ENCODE measurements around the gene IREB2.

The IREB2 gene

GRCh38 chr15:78445875-78446274 is 7.9 kb downstream of the IREB2 start:
- Histone ChIP-seq H3K79me2 (ENCODE audit: insufficient read depth, low read depth) (peaks cover 76% of the 10 kb centered on the region; the same call in 1 of the 2 replicates), H3K9ac (no peak overlapping the region), H3K4me1 (ENCODE audit: low read depth, poor library complexity, severe bottlenecking) (peaks cover 25% of the 10 kb centered on the region), H4K20me1 (ENCODE audit: insufficient read depth) (peaks cover 7% of the 10 kb centered on the region; the same call in 1 of the 2 replicates), H3K4me2 (no peak overlapping the region), H3K4me3 (IDR thresholded peaks at IDR 0.05; ENCODE audit: insufficient read depth, low read depth, low read length) (no peak overlapping the region), H2AFZ (ENCODE audit: low read depth) (no peak overlapping the region), H3K36me3 (ENCODE audit: insufficient read depth) (peaks cover 3% of the 10 kb centered on the region; the same call in 1 of the 2 replicates), H3K27ac (no peak overlapping the region), H3K27me3 (ENCODE audit: insufficient read depth, low read depth) (no peaks in the 10 kb centered on the region)
- TF ChIP-seq, protein P1, sequence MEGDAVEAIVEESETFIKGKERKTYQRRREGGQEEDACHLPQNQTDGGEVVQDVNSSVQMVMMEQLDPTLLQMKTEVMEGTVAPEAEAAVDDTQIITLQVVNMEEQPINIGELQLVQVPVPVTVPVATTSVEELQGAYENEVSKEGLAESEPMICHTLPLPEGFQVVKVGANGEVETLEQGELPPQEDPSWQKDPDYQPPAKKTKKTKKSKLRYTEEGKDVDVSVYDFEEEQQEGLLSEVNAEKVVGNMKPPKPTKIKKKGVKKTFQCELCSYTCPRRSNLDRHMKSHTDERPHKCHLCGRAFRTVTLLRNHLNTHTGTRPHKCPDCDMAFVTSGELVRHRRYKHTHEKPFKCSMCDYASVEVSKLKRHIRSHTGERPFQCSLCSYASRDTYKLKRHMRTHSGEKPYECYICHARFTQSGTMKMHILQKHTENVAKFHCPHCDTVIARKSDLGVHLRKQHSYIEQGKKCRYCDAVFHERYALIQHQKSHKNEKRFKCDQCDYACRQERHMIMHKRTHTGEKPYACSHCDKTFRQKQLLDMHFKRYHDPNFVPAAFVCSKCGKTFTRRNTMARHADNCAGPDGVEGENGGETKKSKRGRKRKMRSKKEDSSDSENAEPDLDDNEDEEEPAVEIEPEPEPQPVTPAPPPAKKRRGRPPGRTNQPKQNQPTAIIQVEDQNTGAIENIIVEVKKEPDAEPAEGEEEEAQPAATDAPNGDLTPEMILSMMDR (conservative IDR thresholded peaks at IDR 0.05; ENCODE audit: low read depth, low read length), result no peak

- Histone ChIP-seq H3K4me3 (IDR thresholded peaks at IDR 0.05; ENCODE audit: insufficient read depth, low read depth, low read length) (no peak overlapping the region), H3K4me1 (ENCODE audit: low read depth, poor library complexity, severe bottlenecking) (peaks cover 18% of the 10 kb centered on the region), H3K4me2 (no peak overlapping the region), H3K79me2 (ENCODE audit: insufficient read depth, low read depth) (peaks cover 77% of the 10 kb centered on the region; the same call in 1 of the 2 replicates), H3K27ac (no peak overlapping the region), H2AFZ (ENCODE audit: low read depth) (no peak overlapping the region), H3K36me3 (ENCODE audit: insufficient read depth) (peaks cover 3% of the 10 kb centered on the region; the same call in 1 of the 2 replicates), H4K20me1 (ENCODE audit: insufficient read depth) (peaks cover 7% of the 10 kb centered on the region; the same call in 1 of the 2 replicates), H3K9ac (no peak overlapping the region), H3K27me3 (ENCODE audit: insufficient read depth, low read depth) (no peaks in the 10 kb centered on the region)
- TF ChIP-seq, protein P1 (conservative IDR thresholded peaks at IDR 0.05; ENCODE audit: low read depth, low read length), result no peak
These were observed 8.5 kb downstream of the IREB2 start for GRCh38 chr15:78446551-78446950.

GRCh38 chr15:78448441-78449219 is 10.6 kb downstream of the IREB2 start:
- Histone ChIP-seq H3K4me2 (no peak overlapping the region), H3K79me2 (ENCODE audit: insufficient read depth, low read depth) (peaks cover 79% of the 10 kb centered on the region), H2AFZ (ENCODE audit: low read depth) (no peak overlapping the region), H3K4me3 (IDR thresholded peaks at IDR 0.05; ENCODE audit: insufficient read depth, low read depth, low read length) (no peak overlapping the region), H3K36me3 (ENCODE audit: insufficient read depth) (no peaks in the 10 kb centered on the region; the same call in 1 of the 2 replicates), H3K27ac (no peak overlapping the region), H3K27me3 (ENCODE audit: insufficient read depth, low read depth) (no peaks in the 10 kb centered on the region), H3K4me1 (ENCODE audit: low read depth, poor library complexity, severe bottlenecking) (peaks cover 11% of the 10 kb centered on the region), H3K9ac (no peak overlapping the region), H4K20me1 (ENCODE audit: insufficient read depth) (peaks cover 10% of the 10 kb centered on the region; the same call in 1 of the 2 replicates)
- TF ChIP-seq, protein P1 (conservative IDR thresholded peaks at IDR 0.05; ENCODE audit: low read depth, low read length), result no peak

DNA sequence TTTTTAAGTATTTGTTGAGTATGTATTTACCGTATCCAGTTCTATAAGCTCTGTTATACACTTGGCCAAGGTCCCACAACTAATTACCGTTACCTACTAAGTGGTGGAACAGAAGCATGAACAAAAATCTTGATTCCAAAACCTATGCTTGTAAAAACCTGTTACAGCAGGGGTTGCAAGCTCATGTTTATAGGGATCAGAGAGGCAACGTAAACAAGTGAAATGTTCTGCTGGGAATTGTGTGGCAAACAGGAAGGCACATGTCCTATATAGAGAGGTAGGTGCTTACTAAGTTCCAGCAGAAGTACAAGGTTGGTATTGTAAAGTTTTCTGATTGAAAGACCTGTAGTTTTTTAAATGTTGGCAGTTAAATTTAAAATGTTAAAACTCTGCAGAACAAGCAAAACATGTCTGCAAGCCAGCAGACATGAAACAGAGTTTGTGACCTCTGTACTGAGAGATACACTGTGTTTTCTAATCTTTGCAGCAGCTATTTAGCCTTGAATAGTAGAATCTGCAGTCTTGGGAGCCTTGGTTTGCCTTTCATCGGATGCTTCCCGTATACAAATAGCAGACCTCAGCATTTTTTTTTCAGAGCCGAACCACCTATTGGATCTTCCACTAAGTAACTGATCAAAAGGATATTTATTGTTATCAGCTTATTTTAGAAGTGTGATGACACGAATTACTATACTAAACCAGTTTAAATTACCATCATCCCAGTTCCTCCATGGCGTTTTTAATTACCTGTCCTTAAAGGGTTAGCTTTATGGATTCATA is 11.4 kb downstream of the IREB2 start:
- Histone ChIP-seq H3K4me1 (ENCODE audit: low read depth, poor library complexity, severe bottlenecking) (peaks cover 19% of the 10 kb centered on the region), H3K4me3 (IDR thresholded peaks at IDR 0.05; ENCODE audit: insufficient read depth, low read depth, low read length) (no peak overlapping the region), H3K27me3 (ENCODE audit: insufficient read depth, low read depth) (no peaks in the 10 kb centered on the region), H3K4me2 (no peak overlapping the region), H3K36me3 (ENCODE audit: insufficient read depth) (no peaks in the 10 kb centered on the region; the same call in 1 of the 2 replicates), H3K79me2 (ENCODE audit: insufficient read depth, low read depth) (peaks cover 79% of the 10 kb centered on the region), H2AFZ (ENCODE audit: low read depth) (no peak overlapping the region), H3K27ac (no peak overlapping the region), H3K9ac (no peak overlapping the region), H4K20me1 (ENCODE audit: insufficient read depth) (peaks cover 10% of the 10 kb centered on the region; the same call in 1 of the 2 replicates)
- TF ChIP-seq, protein P1 (conservative IDR thresholded peaks at IDR 0.05; ENCODE audit: low read depth, low read length), result no peak
